K562 (cell line): ENCODE results near the gene RMI1. TPM values are rescaled to one million over a fixed set of nuclear protein-coding genes. Genes with fewer than 3 reads are reported as not detected.
A peak's percentile ranks its signal among the peaks of the same experiment; 100 is the strongest.

Source experiments
- ATAC-seq: fragments of 200-7000 bp; cut with Tn5 transposase; 3 replicates; pipeline ENCODE4 v1.9.1; 2020; ENCODE audit warnings: moderate library complexity
- BruUV-seq: library from RNA; stranded (reverse); fragments of 400-500 nt; replicated peaks from 2 replicates; lab custom pipeline; 2021; lab: Mats Ljungman, UMichigan
- CTCF ChIA-PET: fragments of 300-600 bp; formaldehyde crosslinking; extraction: SDS; loops from one replicate; lab custom pipeline; 2021; ENCODE audit warnings: low intra/inter-chr PET ratio; lab: Yijun Ruan, JAX
- POLR2A ChIA-PET: fragments of 300-600, 350-650 bp; sonication (Branson Sonifier 250); formaldehyde crosslinking; extraction: SDS; loops from one replicate; lab custom pipeline; 2021; ENCODE audit warnings: antibody characterized with exemption, inconsistent platforms; lab: Yijun Ruan, JAX
- DNase-seq, 4 experiments: peaks; one replicate each; pipeline versions ENCODE4 v3.0.0 to v3.0.0-alpha.2; 2011 to 2018; ENCODE audit warnings: low spot score in 3 of 4, mixed read lengths in 3 of 4; ENCODE audit errors: extremely low read depth in 1 of 4
- FAIRE-seq: peaks from 2 replicates; lab custom pipeline; 2011; peaks lifted over from hg19 to GRCh38; lab: Jason Lieb, UNC
- H2AFZ ChIP-seq: 2 replicates; pipeline ENCODE4 v1.6.0; 2011; ENCODE audit warnings: low read depth, low read length, control low read depth, inconsistent platforms
- H3K27ac ChIP-seq: fragments of 200-600 bp; 3 replicates; pipeline ENCODE4 v1.8.0; 2011; ENCODE audit warnings: low read depth, mild to moderate bottlenecking, control low read depth, inconsistent platforms, low read length, moderate library complexity, mixed read lengths; ENCODE audit errors: extremely low read depth
- H3K27me3 ChIP-seq, 2 experiments: fragments of 300-600 bp in 1 of 2; 2 replicates in 1 of 2; 3 replicates in 1 of 2; pipeline versions ENCODE4 v1.6.0 to v1.8.0; 2011; ENCODE audit warnings: inconsistent platforms in 2 of 2, low read length in 2 of 2, mild to moderate bottlenecking in 1 of 2, mixed read lengths in 1 of 2, moderate library complexity in 1 of 2; ENCODE audit not compliant: control insufficient read depth in 2 of 2, insufficient read depth in 2 of 2
- H3K36me3 ChIP-seq: fragments of 300-600 bp; 3 replicates; pipeline ENCODE4 v1.8.0; 2011; ENCODE audit warnings: mild to moderate bottlenecking, low read length, inconsistent platforms; ENCODE audit not compliant: control insufficient read depth, insufficient read depth
- H3K4me1 ChIP-seq, 2 experiments: fragments of 200-600 bp in 1 of 2; replicated peaks in 1 of 2; 2 replicates in 1 of 2; 3 replicates in 1 of 2; pipeline versions ENCODE4 v1.5.1 to v1.8.0; 2011; ENCODE audit warnings: inconsistent platforms in 2 of 2, low read length in 2 of 2, mild to moderate bottlenecking in 1 of 2, mixed read lengths in 1 of 2, moderate library complexity in 1 of 2; ENCODE audit not compliant: control insufficient read depth in 2 of 2, insufficient read depth in 2 of 2
- H3K4me2 ChIP-seq: 2 replicates; pipeline ENCODE4 v1.6.1; 2011; ENCODE audit warnings: low read length, control low read depth, inconsistent platforms, mixed read lengths; ENCODE audit not compliant: insufficient read depth
- H3K4me3 ChIP-seq: fragments of 200-600 bp; sonication (generic), shearing (Covaris generic); 2 replicates; pipeline ENCODE4 v1.5.1; 2016; ENCODE audit warnings: control low read depth, inconsistent platforms
- H3K79me2 ChIP-seq: fragments of 200-600 bp; 3 replicates; pipeline ENCODE4 v1.8.0; 2011; ENCODE audit warnings: low read length, inconsistent platforms; ENCODE audit not compliant: control insufficient read depth, insufficient read depth
- H3K9ac ChIP-seq, 2 experiments: 2 replicates each; pipeline versions ENCODE4 v1.6.0 to v1.6.1; 2011; ENCODE audit warnings: low read depth in 2 of 2, low read length in 2 of 2, control low read depth in 1 of 2, inconsistent platforms in 1 of 2, mild to moderate bottlenecking in 1 of 2, mixed read lengths in 1 of 2; ENCODE audit not compliant: insufficient read depth in 1 of 2
- H3K9me1 ChIP-seq: one replicate; pipeline ENCODE4 v1.6.0; 2011; ENCODE audit warnings: inconsistent platforms, mild to moderate bottlenecking, low read length, moderate library complexity; ENCODE audit not compliant: control insufficient read depth, insufficient read depth
- H3K9me3 ChIP-seq: replicated peaks from 2 replicates; pipeline ENCODE4 v1.5.1; 2011; ENCODE audit warnings: low read depth, low read length, inconsistent platforms; ENCODE audit not compliant: control insufficient read depth, insufficient read depth
- H4K20me1 ChIP-seq: replicated peaks from 2 replicates; pipeline ENCODE4 v1.6.1; 2011; ENCODE audit warnings: low read length, inconsistent platforms, mixed read lengths; ENCODE audit not compliant: control insufficient read depth, insufficient read depth
- RAD51 ChIP-seq: fragments of 450-650 bp; IDR thresholded peaks from 2 replicates; pipeline ENCODE4 v1.7.1; 2016; ENCODE audit warnings: low read depth, mild to moderate bottlenecking, borderline replicate concordance
- SETDB1 ChIP-seq: IDR thresholded peaks from one replicate; pipeline ENCODE4 v1.6.1; 2012; ENCODE audit warnings: low read length, control low read depth, inconsistent platforms
- SMC3 ChIP-seq: conservative IDR thresholded peaks from 2 replicates; pipeline ENCODE4 v1.6.1; 2011; ENCODE audit warnings: low read depth, low read length, improper control_type of control experiment; ENCODE audit not compliant: insufficient read depth
- TARDBP ChIP-seq: fragments of 450-650 bp; IDR thresholded peaks from 2 replicates; pipeline ENCODE4 v1.6.1; 2016
- TFE3 ChIP-seq: fragments of 450-650 bp; formaldehyde crosslinking; IDR thresholded peaks from 2 replicates; pipeline ENCODE4 v1.4.0; 2020; ENCODE audit warnings: mild to moderate bottlenecking, mixed read lengths
- WGBS: fragments of 100-300 bp; shearing (Covaris generic); methylation state at CpG from one replicate; pipeline ENCODE4 v1.1.6; 2016; ENCODE audit warnings: low coverage, mixed read lengths; ENCODE audit not compliant: insufficient coverage; ENCODE audit errors: missing lambda C conversion rate; 5-methylcytosine and 5-hydroxymethylcytosine counted together
- in situ Hi-C: fragments of 300-500 bp; cut with MboI; formaldehyde crosslinking; loops from 4 replicates; pipeline ENCODE4 v1.15.0; 2018; ENCODE audit warnings: inconsistent platforms, mixed read lengths
- intact Hi-C: fragments of 100-400 bp; cut with micrococcal nuclease; formaldehyde crosslinking; loops from 2 replicates; pipeline ENCODE4 v1.14.2; 2022
- polyA plus RNA-seq, 8 experiments: library from polyadenylated mRNA; depleted of rRNA in 4 of 8; stranded (reverse) in 5 of 8; unstranded in 3 of 8; fragments of >200 nt; fragmentation: Nextera tagmentation in 2 of 8; fragmentation: Illumina TruSeq in 1 of 8; extraction: Ambion mirVana in 2 of 8; extraction: Trizol in 1 of 8; gene quantifications; 2 replicates each; pipeline versions ENCODE4 v1.2.1 to v1.2.3, GENCODE V29; 2011 to 2014; ENCODE audit warnings: inconsistent platforms in 1 of 8, missing spikeins in 1 of 8
- total RNA-seq, 7 experiments: library from RNA; depleted of rRNA in 6 of 7; stranded (reverse); fragments of >200 nt in 6 of 7; fragmentation: Illumina TruSeq in 2 of 7; extraction: Trizol in 2 of 7; gene quantifications; 2 replicates each; pipeline versions ENCODE4 v1.2.1 to v1.2.3, GENCODE V29; 2011 to 2021; ENCODE audit warnings: low replicate concordance in 1 of 7

Gene RMI1
- total and polyA plus RNA-seq, 9 of the 15 experiments (the other 6 are each of a cell fraction or from before 2014, with no cell fraction given) = 3.0 to 17.4 (median 10.6) TPM

- TF ChIP-seq SMC3 = no peak
- TF ChIP-seq SETDB1 = no peak
Observed at GRCh38 chr9:83935276-83935935, 45.2 kb upstream of the RMI1 start (continued).

GRCh38 chr9:83936523-83936922, 44.1 kb upstream of the RMI1 start:
- WGBS = 61% methylated on average over 6 of the region's 6 CpGs
- no TSS peak for BruUV-seq
- Histone ChIP-seq H3K9ac (no peak overlapping the region), H3K79me2 (no peaks in the 10 kb centered on the region), H3K4me2 (no peak overlapping the region), H3K9me1 (no peaks in the 10 kb centered on the region), H3K27me3 (no peaks in the 10 kb centered on the region), H3K4me1 (no peaks in the 10 kb centered on the region), H3K36me3 (peaks cover 34% of the 10 kb centered on the region; the same call in 1 of the 3 replicates), H3K9me3 (no peaks in the 10 kb centered on the region), H3K27ac (no peak overlapping the region), H2AFZ (no peak overlapping the region), H3K4me3 (no peak overlapping the region), H4K20me1 (no peaks in the 10 kb centered on the region)
- FAIRE-seq = no peak
- intact Hi-C loops = no loop called here
- ATAC-seq = no peak
- no peak for TF ChIP-seq TARDBP
- 0 out of 2 replicates have a peak, but pooled peaks have one; percentile 26 for TF ChIP-seq RAD51
- TF ChIP-seq TFE3 (CRISPR knock-in tag) = peak; percentile 45
- in situ Hi-C loops = loop anchor here (5.0 kb wide), 1 partner anchor 326 kb away; no protein-coding TSS in a partner anchor
- ChIA-PET CTCF (no interaction called here), POLR2A (no interaction called here)
- no peak for DNase-seq
